GM19035 (cell line): ENCODE measurements around the gene CRB1.
"Not testable (repeated sequence)": the region's sequence is repeated elsewhere in the genome, so short reads cannot be mapped to it uniquely, and the experiment has no call there.

ENCODE experiments used
- ATAC-seq: cut with Tn5 transposase; IDR thresholded peaks from one replicate; pipeline ENCODE4 v1.9.1; 2021; ENCODE audit not compliant: unreplicated experiment

The CRB1 gene

GRCh38 chr1:197451381-197451780 is 183.3 kb downstream of the CRB1 start:
- ATAC-seq, result no peak

- ATAC-seq, result no peak
Measured at GRCh38 chr1:197453376-197454058, 185.5 kb downstream of the CRB1 start.

- ATAC-seq, result no peak
Measured at GRCh38 chr1:197462539-197462938, 194.5 kb downstream of the CRB1 start.

GRCh38 chr1:197463142-197463541 is 195.1 kb downstream of the CRB1 start:
- no peak for ATAC-seq

- ATAC-seq, result no peak
Measured at GRCh38 chr1:197464044-197464443, 196.0 kb downstream of the CRB1 start.

DNA sequence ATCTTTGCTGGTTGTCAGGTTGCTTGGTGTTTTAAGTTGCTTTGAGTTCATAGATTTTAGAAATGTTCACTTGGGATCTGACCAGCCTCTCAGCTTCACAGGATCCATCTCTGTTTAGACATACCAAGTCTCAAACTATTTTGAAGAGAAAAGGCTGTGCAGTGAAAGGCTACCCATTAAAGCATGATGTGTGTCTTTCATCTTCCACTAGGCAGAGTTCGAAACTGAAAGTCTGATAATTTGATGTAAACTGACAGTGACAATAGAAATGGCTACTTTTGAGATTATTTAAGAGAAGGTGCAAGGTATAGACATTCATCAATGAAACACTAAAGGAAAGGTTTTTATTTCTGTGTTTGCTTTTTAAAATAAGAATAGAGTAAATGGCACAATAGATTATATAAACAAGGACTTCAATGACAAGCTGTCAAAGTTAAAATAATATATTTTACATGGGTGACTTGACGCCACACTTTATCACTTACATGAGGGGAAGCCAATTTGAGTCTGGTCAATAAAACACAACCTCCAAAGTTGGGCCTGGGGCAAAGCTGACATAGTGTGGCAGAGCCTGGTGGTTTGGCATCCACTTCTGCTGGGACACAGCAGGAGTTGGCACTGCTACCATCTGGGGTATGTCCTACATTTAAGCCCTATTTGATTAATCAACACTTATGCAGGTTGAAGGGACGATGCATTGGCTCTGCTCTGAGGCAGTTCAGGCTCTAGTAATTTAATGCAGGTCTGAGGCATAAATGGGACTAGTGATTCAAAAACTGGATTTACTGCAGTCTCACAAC is 197.7 kb downstream of the CRB1 start:
- ATAC-seq, result no peak

GRCh38 chr1:197466813-197467212 is 198.8 kb downstream of the CRB1 start:
- no peak for ATAC-seq

DNA sequence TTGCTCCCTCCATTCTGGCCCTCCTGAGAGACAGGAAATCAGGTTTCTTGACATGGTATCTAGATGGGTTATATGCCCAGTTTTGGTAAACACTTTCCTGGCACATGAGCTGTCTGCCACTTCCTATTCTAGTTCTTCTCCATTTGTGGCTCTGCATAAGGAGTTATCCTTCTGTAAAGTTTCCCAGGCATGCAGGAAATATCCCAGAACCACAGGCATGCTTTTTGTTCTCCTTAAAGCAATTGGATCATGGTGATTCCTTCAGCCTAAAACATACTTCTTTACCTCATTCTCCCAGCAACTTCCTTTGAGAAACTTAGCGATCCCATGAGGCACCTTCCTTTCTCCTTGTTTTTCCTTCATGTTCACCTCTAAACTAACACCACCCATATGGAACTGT is 199.8 kb downstream of the CRB1 start:
- no peak for ATAC-seq

- ATAC-seq, result no peak
Measured at GRCh38 chr1:197468543-197469175, 200.6 kb downstream of the CRB1 start.

DNA sequence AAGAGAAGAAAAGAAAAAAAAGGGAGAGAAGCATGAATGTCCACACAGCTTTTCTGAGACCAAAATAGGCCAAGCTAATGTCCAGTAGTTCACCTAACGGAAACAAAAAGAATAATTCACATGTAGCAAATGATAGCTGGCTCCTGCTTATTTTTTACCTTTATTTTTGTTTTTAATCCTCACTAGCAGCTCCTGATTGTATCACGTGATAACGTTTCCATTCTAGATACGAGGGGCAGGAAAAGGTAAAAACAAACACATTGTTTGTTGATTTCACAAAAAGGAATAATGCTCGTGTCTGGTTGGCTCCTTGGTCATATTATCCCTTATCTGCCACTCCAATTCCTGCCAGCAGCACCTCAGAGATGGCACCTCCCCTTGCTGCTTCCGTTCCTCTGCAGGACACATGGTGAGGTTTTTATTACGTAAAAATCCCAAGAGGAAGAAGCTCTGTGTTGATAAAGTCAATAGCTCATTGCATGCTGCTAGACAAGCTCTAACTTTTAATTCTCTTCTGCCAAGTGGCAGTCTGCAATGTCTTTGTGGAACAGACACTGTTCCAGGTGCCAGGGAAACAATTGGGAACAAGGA is 201.7 kb downstream of the CRB1 start:
- ATAC-seq, result no peak

GRCh38 chr1:197470330-197470729 is 202.3 kb downstream of the CRB1 start:
- no peak for ATAC-seq

DNA sequence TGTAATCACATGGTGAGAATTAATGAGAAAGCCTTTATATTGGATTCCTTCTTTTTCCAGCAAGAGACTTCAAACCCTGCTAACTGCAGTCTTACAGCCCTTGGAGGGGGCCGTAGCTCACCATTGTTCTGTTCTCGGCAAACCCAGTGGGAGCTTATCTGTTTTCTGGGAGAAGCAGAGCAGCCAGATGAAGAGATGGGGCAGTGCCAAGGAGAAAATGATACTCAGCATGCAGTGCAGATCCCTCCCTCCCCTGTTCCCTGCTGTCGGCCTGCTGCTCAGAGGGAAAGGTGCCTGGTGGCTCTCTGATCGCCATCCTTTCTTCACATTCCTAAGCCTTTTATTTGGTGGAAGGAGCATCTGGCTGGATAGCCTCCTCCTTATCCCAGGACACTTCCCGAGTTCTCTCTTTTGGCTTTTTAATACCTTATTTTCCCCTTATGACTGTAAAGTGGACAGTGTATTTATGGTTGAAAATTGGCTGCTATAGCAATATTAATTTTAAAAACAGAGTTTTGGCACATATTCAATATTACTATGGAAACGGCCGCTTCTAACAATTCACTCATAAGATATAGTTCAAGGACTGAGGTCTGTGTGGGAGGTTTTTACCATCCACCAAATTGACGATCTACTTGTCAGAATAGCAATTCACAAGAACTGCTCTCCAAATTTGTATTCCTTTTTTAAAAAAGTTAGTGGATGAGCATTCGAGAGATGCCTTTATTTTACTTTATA is 203.4 kb downstream of the CRB1 start:
- ATAC-seq, result no peak

DNA sequence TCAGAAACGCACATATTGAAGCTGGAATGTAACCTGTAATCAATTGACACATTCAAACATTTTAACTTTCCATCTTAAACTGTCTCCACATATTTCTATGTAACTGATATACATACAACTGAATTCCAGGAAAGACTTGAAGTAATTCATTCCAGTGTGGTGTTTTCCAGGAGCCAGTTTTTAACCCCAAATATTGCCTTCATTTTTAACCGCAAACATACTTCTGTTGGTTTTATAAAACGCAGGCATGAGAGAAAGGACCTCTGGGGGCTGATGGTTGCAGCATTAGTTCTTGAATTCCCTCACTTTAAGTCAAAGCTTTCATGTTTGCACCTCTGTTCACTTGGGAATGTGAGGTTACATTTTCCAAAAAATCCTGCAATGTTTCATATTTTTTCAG is 204.1 kb downstream of the CRB1 start:
- ATAC-seq, result no peak

- no peak for ATAC-seq
Measured at GRCh38 chr1:197480446-197480845, 212.4 kb downstream of the CRB1 start.

- ATAC-seq, result peak; percentile 44
Measured at GRCh38 chr1:197481101-197481500, 213.0 kb downstream of the CRB1 start.

DNA sequence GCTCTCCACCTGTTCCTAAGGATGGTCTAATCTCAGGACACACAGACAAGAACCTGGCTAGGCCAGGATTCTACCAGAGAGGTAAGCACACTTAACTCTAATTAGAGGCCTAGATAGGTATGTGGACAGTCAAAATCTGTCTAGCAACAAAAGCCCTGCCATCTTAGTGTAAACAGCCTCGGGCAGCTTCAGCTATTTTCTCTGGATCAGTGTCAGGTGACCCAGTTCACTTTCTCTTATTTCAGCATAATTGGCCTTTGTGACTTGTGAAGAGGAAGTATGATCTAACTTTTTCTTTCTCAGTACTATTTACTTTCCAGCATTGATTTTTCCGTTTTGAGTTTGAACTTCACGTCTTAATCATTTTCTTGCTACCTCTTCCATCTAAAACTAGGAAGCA is 217.7 kb downstream of the CRB1 start:
- no peak for ATAC-seq

- ATAC-seq, result no peak
Measured at GRCh38 chr1:197486946-197487345, 218.9 kb downstream of the CRB1 start.

- ATAC-seq, result not testable (repeated sequence)
Measured at GRCh38 chr1:197491505-197491904, 223.5 kb downstream of the CRB1 start.

GRCh38 chr1:197496722-197497121 is 228.7 kb downstream of the CRB1 start:
- no peak for ATAC-seq

- no peak for ATAC-seq
Measured at GRCh38 chr1:197510691-197511378, 242.8 kb downstream of the CRB1 start.
